Measurements from ENCODE around the gene ARHGAP6.

ARHGAP6 gene

DNA sequence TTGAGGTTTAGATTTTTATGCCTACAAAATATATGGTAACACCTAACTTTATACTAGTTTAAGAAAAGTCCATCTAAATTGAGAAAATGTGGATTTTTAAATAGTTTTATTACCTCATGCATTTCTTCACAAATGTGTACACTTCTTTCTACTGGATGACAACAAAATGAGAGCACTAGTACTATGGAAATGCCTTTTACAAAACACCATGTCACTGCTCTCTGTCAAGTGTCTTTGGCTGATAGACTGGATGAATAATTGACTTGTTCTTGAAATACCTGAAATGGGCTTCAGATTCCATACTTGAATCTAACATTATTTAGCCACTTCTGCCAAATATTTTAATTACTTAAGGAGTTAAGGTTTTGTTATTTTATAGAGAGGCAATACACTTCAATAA is 323.0 kb downstream of the ARHGAP6 start:
- no peak for DNase-seq

DNA sequence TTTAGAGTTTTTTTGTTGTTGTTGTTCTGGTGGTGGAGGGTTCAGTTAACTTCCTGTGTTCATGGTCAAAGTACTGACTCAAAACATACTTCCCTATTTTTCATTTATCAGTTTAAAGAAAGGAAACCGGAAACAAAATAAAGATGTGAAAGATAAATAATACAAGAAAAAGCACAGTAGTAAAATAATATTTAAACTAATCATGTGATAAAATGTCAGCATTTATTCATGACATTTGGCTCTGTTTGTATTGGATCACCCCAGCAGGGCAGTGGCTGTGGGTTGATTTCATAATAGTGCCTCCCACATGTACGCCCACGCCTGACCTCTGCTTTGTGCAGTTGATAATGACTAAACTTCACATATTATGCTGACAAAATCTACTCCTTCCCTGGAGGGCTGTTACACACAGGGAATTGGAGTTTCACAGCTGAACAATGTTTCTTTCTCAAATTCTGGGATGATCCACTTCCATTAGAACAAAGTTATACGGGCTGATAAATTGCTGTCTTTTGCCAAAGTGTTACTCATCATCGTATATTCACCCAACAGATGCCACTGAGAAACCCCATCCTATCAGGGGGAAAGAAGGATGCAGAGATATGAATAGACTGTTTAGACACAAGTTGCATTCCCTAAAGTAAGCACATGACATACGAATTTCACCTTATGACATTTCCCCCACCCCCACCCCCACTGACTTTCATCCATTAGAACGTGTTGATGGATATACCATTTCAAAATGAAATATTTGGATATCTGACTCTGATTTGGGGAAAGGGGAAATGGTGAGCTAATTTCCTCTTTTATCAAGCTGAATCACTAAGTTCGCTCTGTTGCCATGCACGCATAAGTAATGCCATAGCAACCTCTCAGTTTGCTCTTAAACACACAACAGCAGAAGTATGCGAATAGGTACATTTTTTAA is 324.2 kb downstream of the ARHGAP6 start:
- no peak for DNase-seq

DNA sequence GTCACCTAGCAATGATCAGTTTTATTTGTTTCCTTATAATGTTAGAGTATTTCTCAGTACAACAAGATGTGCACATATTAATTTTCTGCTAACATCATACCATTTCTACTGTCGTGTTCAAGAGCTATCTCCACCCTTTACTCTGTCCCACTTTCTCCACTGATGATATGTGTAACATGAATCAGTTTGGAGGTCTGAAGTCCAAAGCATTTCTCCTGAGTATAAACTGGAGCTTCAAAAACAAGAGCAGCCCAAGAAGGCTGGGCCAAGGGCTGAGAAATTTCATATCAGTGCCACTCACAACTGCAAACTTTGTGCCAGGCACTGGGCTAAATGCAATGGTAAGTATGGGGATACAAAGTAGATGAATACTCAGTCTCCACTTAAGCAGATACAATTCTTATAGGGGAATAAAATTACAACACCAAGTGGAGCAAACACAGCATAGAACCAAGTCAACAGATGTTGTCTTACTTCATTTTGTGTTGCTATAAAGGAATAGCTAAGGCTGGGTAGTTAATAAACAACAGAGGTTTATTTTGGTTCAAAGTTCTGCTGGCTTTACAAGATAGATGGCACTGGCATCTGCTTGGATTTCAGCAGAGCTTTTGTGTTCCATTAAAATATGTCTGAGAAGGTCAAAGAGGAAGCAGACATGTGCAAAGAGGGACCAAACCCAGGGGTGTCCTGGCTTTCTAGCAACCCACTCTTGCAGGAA is 328.3 kb downstream of the ARHGAP6 start:
- no peak for DNase-seq

DNA sequence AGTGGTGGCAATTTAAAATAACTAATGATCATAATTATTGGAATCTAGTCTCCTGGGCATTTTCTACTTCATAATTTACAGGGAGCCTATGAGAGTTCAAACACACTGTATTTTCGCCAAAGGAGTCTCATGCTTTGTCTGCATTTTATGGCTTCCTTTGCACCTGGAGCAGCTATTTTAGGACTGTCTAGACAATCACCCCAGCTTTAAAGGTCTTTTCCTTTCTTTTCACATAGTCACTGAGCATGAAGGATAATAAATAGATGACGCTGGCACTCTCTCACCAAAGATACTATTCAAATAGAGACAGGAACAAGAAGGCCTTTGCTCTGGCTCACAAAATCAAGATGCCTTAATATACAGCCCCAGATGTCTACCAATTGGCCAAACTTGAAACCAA is 329.5 kb downstream of the ARHGAP6 start:
- peak; percentile 7 for DNase-seq

DNA sequence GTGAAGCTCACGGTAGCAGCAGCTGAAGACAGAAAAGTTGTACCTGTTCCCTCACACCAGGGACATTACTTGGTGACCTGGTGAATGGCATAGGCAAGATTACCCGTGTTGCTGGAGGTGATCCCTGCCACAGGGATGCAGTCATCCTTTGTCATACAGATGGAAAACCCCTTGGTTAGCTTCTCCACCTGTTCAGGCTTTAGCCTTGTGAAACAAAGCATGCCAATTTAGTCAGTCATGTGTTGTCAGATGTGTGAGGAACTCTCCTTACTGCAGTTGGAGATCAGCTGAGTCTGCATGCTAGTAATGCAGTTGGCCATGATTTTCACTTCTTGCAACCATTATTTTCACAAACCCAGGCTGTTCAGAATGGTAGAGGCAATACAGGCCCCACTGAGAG is 331.6 kb downstream of the ARHGAP6 start:
- no peak for DNase-seq

DNA sequence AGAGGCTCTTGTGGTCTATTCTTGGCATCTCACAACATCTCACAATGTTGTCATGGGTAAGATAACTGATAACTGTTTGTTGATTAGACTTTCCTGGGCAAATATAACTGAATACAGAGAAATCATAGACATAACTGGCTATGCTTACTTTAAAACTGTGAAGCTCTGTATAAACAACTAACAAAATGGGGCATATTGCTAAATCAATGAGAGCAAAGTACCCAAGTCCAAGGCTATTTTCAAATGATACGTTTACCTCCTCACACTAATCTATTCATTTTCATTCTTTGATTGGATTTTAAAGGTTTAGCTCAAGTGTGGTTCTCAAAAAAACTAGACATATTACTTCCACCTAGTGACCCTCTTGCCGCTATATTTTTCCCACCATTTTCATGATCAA is 333.9 kb downstream of the ARHGAP6 start:
- no peak for DNase-seq

DNA sequence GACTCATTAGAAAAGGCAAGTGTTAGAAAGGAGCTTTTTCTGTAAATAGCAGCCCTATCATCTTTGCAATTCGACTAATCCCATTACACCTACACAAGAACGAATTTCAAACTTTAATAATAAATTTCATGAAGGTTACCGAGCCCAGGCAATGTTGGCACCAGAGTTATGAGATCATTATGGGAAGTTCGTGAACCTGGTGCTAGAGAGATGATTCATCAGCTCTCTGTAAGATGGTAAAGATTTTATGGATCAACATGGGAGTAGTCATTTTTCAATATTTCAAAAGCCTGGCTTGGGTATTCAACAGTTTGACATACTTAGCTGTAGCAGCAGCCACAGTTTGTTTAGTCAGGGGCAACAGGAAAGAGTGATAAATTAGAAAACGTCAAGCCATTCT is 336.7 kb downstream of the ARHGAP6 start:
- no peak for DNase-seq

GRCh38 chrX:11328134-11328533 is 337.6 kb downstream of the ARHGAP6 start:
- DNase-seq, result no peak

GRCh38 chrX:11321986-11322385 is 343.7 kb downstream of the ARHGAP6 start:
- no peak for DNase-seq

- DNase-seq, result no peak
Measured at GRCh38 chrX:11319806-11320520, 345.8 kb downstream of the ARHGAP6 start.

GRCh38 chrX:11311706-11312105 is 354.0 kb downstream of the ARHGAP6 start:
- no peak for DNase-seq

DNA sequence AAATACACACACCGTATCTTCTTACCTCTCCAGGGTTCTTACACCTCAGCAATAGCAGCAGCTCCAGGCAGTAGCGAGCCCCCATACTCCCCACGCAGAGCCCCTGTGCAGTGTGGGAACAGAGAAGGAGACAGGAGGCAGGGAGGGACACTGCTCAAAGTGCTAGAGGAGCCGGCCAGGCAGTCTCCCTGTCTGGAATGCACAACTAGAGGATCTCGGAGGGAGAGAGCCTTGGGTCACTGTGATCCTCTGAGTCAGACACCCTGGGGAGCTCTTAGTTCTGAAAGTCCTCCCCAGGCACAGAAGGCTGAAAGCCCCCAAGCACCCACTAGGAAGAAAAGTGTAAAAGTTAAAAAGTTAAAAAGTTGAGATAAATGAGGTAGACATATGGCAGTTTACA is 356.5 kb downstream of the ARHGAP6 start:
- DNase-seq, result no peak

- no peak for DNase-seq
Measured at GRCh38 chrX:11305641-11306040, 360.1 kb downstream of the ARHGAP6 start.

- no peak for DNase-seq
Measured at GRCh38 chrX:11304829-11305228, 360.9 kb downstream of the ARHGAP6 start.

- no peak for DNase-seq
Measured at GRCh38 chrX:11298600-11298999, 367.1 kb downstream of the ARHGAP6 start.

- peak; percentile 74 for DNase-seq
Measured at GRCh38 chrX:11296051-11296450, 369.7 kb downstream of the ARHGAP6 start.

DNA sequence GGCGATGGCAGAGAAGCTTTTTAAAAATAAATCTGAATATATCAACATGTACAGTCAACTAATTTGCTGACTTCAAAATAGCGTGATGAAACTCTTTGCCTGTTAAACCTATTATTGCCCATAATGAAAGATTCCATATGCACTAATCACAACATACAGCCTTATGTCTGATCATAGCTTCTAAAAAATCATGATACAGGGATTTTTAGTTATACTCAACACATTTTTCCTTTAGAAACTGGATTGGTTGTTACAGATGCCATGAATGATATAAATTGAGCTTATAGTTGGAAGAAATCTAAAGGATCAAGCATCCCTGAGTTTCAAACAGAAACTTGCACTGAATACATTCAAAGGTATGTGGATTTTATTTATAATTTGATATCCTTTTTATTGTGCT is 372.6 kb downstream of the ARHGAP6 start, which contains the start of gene AMELX:
TSS of gene AMELX (plus strand) at position 301 of the 400 bp plus-strand sequence. CDS start 1,376 bp downstream, outside the sequence.
- DNase-seq, result no peak

GRCh38 chrX:11290416-11291102 is 375.2 kb downstream of the ARHGAP6 start:
- DNase-seq, result no peak

GRCh38 chrX:11287505-11287904 is 378.2 kb downstream of the ARHGAP6 start:
- no peak for DNase-seq

DNA sequence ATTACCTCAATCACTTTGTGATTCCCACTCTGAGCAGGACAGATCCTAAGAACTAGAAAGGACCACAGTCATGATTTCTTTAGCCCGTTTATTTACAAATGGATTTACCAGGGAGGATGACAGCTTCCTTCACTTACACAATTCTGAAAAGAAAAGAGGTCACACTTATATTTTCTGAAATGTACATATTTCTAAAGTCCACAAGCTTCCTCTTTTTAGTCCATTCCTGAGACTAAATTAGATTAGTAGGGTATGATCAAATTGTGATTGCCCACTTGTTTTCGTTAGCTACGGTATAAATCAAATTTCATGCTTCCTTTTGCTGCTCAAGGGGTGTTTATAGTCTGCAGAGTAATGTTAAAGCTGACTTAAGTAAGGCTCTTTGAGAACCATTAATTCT is 380.1 kb downstream of the ARHGAP6 start:
- no peak for DNase-seq

GRCh38 chrX:11282043-11282442 is 383.7 kb downstream of the ARHGAP6 start:
- DNase-seq, result no peak

DNA sequence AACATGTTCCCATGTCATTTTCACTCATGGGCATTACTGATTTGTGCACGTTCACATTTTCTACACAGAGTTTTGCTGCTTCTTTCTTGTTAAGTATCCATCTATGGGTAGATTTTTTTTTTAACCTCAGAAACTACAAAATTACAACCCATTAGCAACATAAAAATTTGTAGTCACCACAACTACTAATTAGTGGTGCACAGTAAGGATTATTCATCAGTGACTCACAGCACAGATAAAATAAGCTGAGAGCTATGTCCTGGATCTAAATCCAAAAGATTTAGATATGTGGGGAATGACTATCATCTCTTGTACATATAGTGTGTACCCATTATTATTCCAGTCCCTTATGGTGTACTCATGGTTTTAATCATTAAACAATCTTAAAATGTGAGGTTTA is 392.2 kb downstream of the ARHGAP6 start:
- no peak for DNase-seq

DNA sequence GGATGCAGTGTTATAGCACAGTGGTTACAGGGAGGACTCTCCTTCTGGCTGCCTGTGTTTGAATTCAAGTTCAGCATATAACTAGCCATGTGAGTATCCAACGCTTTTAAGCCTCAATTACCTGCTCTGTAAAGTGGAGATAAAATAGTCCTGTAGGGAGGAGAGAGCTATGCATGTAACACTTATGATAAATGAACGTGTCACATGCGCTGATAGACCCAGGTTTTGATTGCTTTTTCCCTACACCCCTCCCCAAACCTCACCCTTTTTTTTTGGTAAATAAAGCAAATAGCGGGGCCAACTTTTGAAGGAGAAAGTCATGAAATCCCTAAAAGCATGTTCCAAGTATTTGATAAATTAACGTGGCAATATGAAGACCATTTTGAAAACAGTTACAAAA is 392.9 kb downstream of the ARHGAP6 start:
- no peak for DNase-seq
